WI38 (cell line): ENCODE data around the gene MED29.

Experiments used
- H3K4me3 ChIP-seq: 2 replicates; pipeline ENCODE4 v1.5.1; 2011; ENCODE audit warnings: low read depth, mild to moderate bottlenecking, control low read depth, low read length
- CTCF ChIP-seq: IDR thresholded peaks from 2 replicates; pipeline ENCODE4 v1.5.1; 2012; ENCODE audit warnings: low read depth, mild to moderate bottlenecking, control low read depth, low read length

MED29 gene

DNA sequence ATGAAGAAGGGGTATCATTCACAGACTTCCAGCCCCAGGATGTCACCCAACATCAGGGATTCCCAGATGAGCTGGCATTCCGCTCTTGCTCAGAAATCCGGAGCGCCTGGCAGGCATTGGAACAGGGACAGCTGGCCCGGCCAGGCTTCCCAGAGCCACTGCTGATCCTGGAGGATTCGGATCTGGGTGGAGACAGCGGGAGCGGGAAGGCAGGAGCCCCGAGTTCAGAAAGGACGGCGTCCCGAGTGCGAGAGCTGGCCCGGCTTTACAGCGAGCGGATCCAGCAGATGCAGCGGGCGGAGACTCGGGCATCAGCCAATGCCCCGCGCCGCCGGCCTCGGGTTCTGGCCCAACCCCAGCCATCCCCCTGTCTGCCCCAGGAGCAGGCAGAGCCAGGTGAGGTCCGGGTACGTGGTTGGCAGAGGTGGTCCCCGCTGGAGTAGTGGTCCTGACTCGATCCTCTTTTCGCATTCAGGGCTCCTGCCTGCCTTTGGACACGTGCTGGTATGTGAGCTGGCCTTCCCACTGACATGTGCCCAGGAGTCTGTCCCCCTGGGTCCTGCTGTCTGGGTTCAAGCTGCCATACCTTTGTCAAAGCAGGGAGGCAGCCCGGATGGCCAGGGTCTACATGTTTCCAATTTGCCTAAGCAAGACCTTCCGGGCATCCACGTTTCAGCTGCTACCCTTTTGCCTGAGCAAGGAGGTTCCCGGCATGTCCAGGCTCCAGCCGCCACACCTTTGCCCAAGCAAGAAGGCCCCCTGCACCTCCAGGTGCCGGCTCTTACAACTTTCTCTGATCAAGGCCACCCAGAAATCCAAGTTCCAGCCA lies 32.3 kb downstream of the MED29 start:
- no peak for TF ChIP-seq CTCF
- H3K4me3 ChIP-seq, result no peak overlapping the region

GRCh38 chr19:39424934-39425333 lies 33.8 kb downstream of the MED29 start:
- no peak for TF ChIP-seq CTCF
- no peak overlapping the region for H3K4me3 ChIP-seq

DNA sequence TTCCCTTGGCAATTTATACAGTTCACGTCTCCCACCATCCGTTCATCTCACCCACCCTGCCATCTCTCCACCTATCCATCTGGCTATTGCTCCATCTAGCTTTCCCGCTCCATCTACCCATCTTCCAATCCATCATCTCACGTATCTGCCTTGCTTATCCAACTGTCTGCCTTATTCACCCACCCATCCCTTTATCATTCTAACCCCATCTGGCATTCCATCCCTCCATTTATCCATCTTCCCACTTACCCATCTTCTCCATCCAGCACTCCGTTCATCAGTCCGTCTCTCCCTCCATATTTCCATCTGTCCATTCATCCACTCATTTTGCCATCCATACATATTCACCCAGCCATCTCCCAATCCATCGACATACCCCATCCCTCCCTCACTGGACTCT lies 34.6 kb downstream of the MED29 start:
- TF ChIP-seq CTCF, result no peak
- no peak overlapping the region for H3K4me3 ChIP-seq

DNA sequence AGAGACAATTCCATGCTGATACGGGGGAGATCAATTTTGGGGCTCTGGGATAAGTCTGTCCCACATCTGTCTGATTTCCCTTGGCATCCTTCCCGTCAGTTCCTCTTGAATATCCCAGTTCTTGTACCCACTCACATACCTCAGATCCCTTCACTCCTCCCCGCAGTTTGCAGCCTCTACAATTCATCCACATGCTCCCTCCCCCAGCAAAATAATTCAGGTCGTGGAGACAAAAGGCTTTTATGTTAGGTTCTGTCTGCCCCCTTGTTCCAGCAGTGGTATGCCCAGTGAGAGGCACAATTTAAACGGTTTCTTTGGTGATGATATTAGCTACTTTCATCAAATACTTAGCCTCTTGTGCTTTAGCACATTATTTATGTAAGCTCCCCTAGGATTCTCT lies 35.0 kb downstream of the MED29 start:
- no peak for TF ChIP-seq CTCF
- H3K4me3 ChIP-seq, result no peak overlapping the region

DNA sequence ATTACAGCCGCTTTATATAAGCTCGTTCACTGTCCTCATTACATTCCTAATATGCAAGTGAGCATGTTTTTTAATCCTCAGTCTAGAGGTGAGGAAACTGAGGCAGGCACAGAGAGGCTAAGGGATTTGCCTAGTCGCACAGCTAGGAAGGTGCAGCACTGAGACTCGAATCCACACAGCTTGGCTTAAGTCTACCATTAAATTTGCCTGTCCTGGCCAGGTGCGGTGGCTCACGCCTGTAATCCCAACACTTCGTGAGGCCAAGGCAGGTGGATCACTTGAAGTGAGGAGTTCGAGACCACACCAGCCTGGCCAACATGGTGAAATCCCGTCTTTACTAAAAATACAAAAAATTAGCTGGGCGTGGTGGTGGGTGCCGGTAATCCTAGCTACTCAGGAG lies 36.5 kb downstream of the MED29 start:
- no peak overlapping the region for H3K4me3 ChIP-seq

GRCh38 chr19:39428283-39429112 lies 37.3 kb downstream of the MED29 start:
- H3K4me3 ChIP-seq, result no peak overlapping the region
- no peak for TF ChIP-seq CTCF

More for the DNA sequence above, 36.5 kb downstream of the MED29 start:
- TF ChIP-seq CTCF, result no peak
